Muscle layer of colon (tissue), 2 donors: Measurements from ENCODE around the gene SAMD11.
A peak's percentile ranks its signal among the peaks of the same experiment; 100 is the strongest.

ENCODE experiments used
- H3K27ac ChIP-seq: one replicate; pipeline ENCODE4 v1.7.0; 2013; ENCODE audit warnings: low read depth, mild to moderate bottlenecking, low read length, moderate library complexity
- H3K27me3 ChIP-seq, 2 donors: one replicate each; pipeline ENCODE4 v1.7.0; 2013; ENCODE audit warnings: low read length in 2 of 2, mild to moderate bottlenecking in 2 of 2; ENCODE audit not compliant: insufficient read depth in 2 of 2, control insufficient read depth in 1 of 2
- H3K36me3 ChIP-seq: one replicate; pipeline ENCODE4 v1.7.0; 2013; ENCODE audit warnings: mild to moderate bottlenecking, low read length; ENCODE audit not compliant: insufficient read depth
- H3K4me1 ChIP-seq: one replicate; pipeline ENCODE4 v1.7.0; 2013; ENCODE audit warnings: mild to moderate bottlenecking, low read length; ENCODE audit not compliant: insufficient read depth
- H3K4me3 ChIP-seq, 2 donors: one replicate each; pipeline ENCODE4 v1.7.0; 2013; ENCODE audit warnings: low read length in 2 of 2, low read depth in 1 of 2, mild to moderate bottlenecking in 1 of 2, moderate library complexity in 1 of 2
- H3K9ac ChIP-seq: one replicate; pipeline ENCODE4 v1.7.0; 2013; ENCODE audit warnings: low read length
- H3K9me3 ChIP-seq: one replicate; pipeline ENCODE4 v1.7.0; 2013; ENCODE audit warnings: mild to moderate bottlenecking, low read length
- donor health status: abdominal sarcoma.
- donor health status: Adenocarcinoma of cecum.

SAMD11 gene

GRCh38 chr1:938711-939489 is 15.2 kb downstream of the SAMD11 start:
- H3K4me3 ChIP-seq: no peak overlapping the region
- H3K27me3 ChIP-seq: peaks cover 13 to 81% of the 10 kb centered on the region in 2 donors
- H3K36me3 ChIP-seq: no peaks in the 10 kb centered on the region
- H3K9ac ChIP-seq: no peak overlapping the region
- no peaks in the 10 kb centered on the region for H3K9me3 ChIP-seq
- no peak overlapping the region for H3K27ac ChIP-seq
- peaks cover 20% of the 10 kb centered on the region for H3K4me1 ChIP-seq

- Histone ChIP-seq H3K4me3 (peak overlapping the region in 1 of 2 donors; percentile 13), H3K9me3 (no peaks in the 10 kb centered on the region), H3K9ac (no peak overlapping the region), H3K4me1 (peaks cover 20% of the 10 kb centered on the region), H3K27ac (no peak overlapping the region), H3K36me3 (no peaks in the 10 kb centered on the region), H3K27me3 (peaks cover 13 to 83% of the 10 kb centered on the region in 2 donors)
Measured at GRCh38 chr1:939511-940106, 15.9 kb downstream of the SAMD11 start.

- H3K27ac ChIP-seq: peak overlapping the region; percentile 68
- no peaks in the 10 kb centered on the region for H3K36me3 ChIP-seq
- H3K9ac ChIP-seq: no peak overlapping the region
- peak overlapping the region; percentile 32 to 38 for H3K4me3 ChIP-seq
- peaks cover 13 to 78% of the 10 kb centered on the region in 2 donors for H3K27me3 ChIP-seq
- peaks cover 20% of the 10 kb centered on the region for H3K4me1 ChIP-seq
- H3K9me3 ChIP-seq: no peaks in the 10 kb centered on the region
Measured at GRCh38 chr1:940107-941014, 16.6 kb downstream of the SAMD11 start.

GRCh38 chr1:941015-941587 is 17.4 kb downstream of the SAMD11 start:
- H3K4me3 ChIP-seq: peak overlapping the region; percentile 32 to 38
- H3K36me3 ChIP-seq: peaks cover 5% of the 10 kb centered on the region
- H3K9ac ChIP-seq: no peak overlapping the region
- peaks cover 13 to 71% of the 10 kb centered on the region in 2 donors for H3K27me3 ChIP-seq
- peak overlapping the region; percentile 68 for H3K27ac ChIP-seq
- peaks cover 20% of the 10 kb centered on the region for H3K4me1 ChIP-seq
- H3K9me3 ChIP-seq: no peaks in the 10 kb centered on the region

- H3K27me3 ChIP-seq: peaks cover 13 to 64% of the 10 kb centered on the region in 2 donors
- no peak overlapping the region for H3K27ac ChIP-seq
- H3K9ac ChIP-seq: no peak overlapping the region
Measured at GRCh38 chr1:941588-942383, 18.1 kb downstream of the SAMD11 start.

GRCh38 chr1:942411-942821 is 18.7 kb downstream of the SAMD11 start:
- Histone ChIP-seq H3K4me3 (no peak overlapping the region), H3K9me3 (no peaks in the 10 kb centered on the region), H3K36me3 (peaks cover 17% of the 10 kb centered on the region), H3K4me1 (peaks cover 20% of the 10 kb centered on the region), H3K9ac (no peak overlapping the region), H3K27me3 (peaks cover 13 to 59% of the 10 kb centered on the region in 2 donors), H3K27ac (no peak overlapping the region)

More at GRCh38 chr1:941588-942383, 18.1 kb downstream of the SAMD11 start:
- H3K4me1 ChIP-seq: peaks cover 20% of the 10 kb centered on the region
- no peaks in the 10 kb centered on the region for H3K9me3 ChIP-seq
- H3K36me3 ChIP-seq: peaks cover 11% of the 10 kb centered on the region
- no peak overlapping the region for H3K4me3 ChIP-seq

- peaks cover 13 to 54% of the 10 kb centered on the region in 2 donors for H3K27me3 ChIP-seq
Measured at GRCh38 chr1:942864-943533, 19.3 kb downstream of the SAMD11 start.

GRCh38 chr1:943545-944340 is 20.0 kb downstream of the SAMD11 start:
- H3K27me3 ChIP-seq: peaks cover 10 to 47% of the 10 kb centered on the region in 2 donors
- no peak overlapping the region for H3K4me3 ChIP-seq
- no peak overlapping the region for H3K27ac ChIP-seq
- H3K9ac ChIP-seq: no peak overlapping the region
- peaks cover 30% of the 10 kb centered on the region for H3K36me3 ChIP-seq
- H3K4me1 ChIP-seq: peaks cover 20% of the 10 kb centered on the region
- H3K9me3 ChIP-seq: no peaks in the 10 kb centered on the region

More at GRCh38 chr1:942864-943533, 19.3 kb downstream of the SAMD11 start:
- peaks cover 20% of the 10 kb centered on the region for H3K4me1 ChIP-seq
- no peaks in the 10 kb centered on the region for H3K9me3 ChIP-seq
- H3K27ac ChIP-seq: no peak overlapping the region
- no peak overlapping the region for H3K9ac ChIP-seq
- H3K36me3 ChIP-seq: peaks cover 23% of the 10 kb centered on the region
- H3K4me3 ChIP-seq: no peak overlapping the region

- Histone ChIP-seq H3K27ac (no peak overlapping the region), H3K36me3 (peaks cover 38% of the 10 kb centered on the region), H3K4me3 (no peak overlapping the region), H3K9ac (no peak overlapping the region), H3K4me1 (peaks cover 20% of the 10 kb centered on the region), H3K9me3 (no peaks in the 10 kb centered on the region), H3K27me3 (peaks cover 2 to 38% of the 10 kb centered on the region in 2 donors)
Measured at GRCh38 chr1:944341-945325, 20.9 kb downstream of the SAMD11 start.
